Left ventricle myocardium inferior (tissue), 1 donor: ENCODE data around the gene IL2RA. TPM values are rescaled to one million over a fixed set of nuclear protein-coding genes. Genes with fewer than 3 reads are reported as not detected.
A peak's percentile ranks its signal among the peaks of the same experiment; 100 is the strongest.

Experiments used
- DNase-seq: peaks from one replicate; pipeline ENCODE4 v3.0.0-alpha.2; 2020
- H3K27ac ChIP-seq: fragments of 200-600 bp; replicated peaks from 2 replicates; pipeline ENCODE4 v1.8.0; 2021
- H3K27me3 ChIP-seq: fragments of 200-600 bp; 2 replicates; pipeline ENCODE4 v1.8.0; 2021; ENCODE audit warnings: low read depth
- H3K36me3 ChIP-seq: fragments of 200-600 bp; 2 replicates; pipeline ENCODE4 v1.8.0; 2021
- H3K4me1 ChIP-seq: fragments of 200-600 bp; 2 replicates; pipeline ENCODE4 v1.8.0; 2021
- H3K4me3 ChIP-seq: fragments of 200-600 bp; 2 replicates; pipeline ENCODE4 v1.8.0; 2021; ENCODE audit warnings: mild to moderate bottlenecking, moderate library complexity
- H3K9me3 ChIP-seq: fragments of 200-600 bp; replicated peaks from 2 replicates; pipeline ENCODE4 v1.8.0; 2021
- CTCF ChIP-seq: fragments of 200-600 bp; IDR thresholded peaks from 2 replicates; pipeline ENCODE4 v1.8.0; 2021; ENCODE audit warnings: antibody characterized with exemption, mild to moderate bottlenecking, borderline replicate concordance
- intact Hi-C: fragments of 100-400 bp; cut with micrococcal nuclease; formaldehyde crosslinking; loops from one replicate; pipeline ENCODE4 v1.11.0; 2022
- total RNA-seq: library from RNA; stranded (reverse); fragmentation: NEBNext Ultra II Directional; extraction: Animal tissue kit (Norgen Biotek cat#: 25700); gene quantifications from one replicate; pipeline ENCODE4 v1.2.1, GENCODE V29; 2021
- donor health status: DM: no; HTN: yes; CAD: no; lungs with severe emphysema.

IL2RA gene
- total RNA-seq, 1 donor from 2014 or later: 2.3 TPM

- no peaks in the 10 kb centered on the region for H3K9me3 ChIP-seq
Measured at GRCh38 chr10:6080417-6080973, 18.3 kb upstream of the IL2RA start.

DNA sequence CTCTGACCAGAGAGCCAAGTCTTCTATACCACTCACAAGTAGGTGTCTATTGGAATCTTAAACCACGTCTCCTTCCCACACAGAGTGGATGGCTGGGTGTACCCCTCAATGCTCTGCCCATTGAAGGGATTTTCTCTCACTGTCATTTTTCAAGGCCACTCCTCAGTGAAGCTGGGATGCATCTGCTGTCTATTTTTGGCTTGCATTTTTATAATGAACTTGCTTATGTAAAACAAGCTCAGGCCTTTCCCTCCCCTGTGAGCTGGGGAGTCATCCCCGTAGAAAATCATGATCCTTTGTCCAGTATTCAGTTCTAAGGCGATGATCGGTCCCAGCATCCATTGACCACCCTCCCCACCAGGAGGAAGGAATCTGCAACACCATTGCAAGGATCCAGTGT lies 16.9 kb upstream of the IL2RA start:
- DNase-seq: no peak
- intact Hi-C loops: no loop called here

More at GRCh38 chr10:6080417-6080973, 18.3 kb upstream of the IL2RA start:
- TF ChIP-seq CTCF: no peak
- Histone ChIP-seq H3K27me3 (peaks cover 23% of the 10 kb centered on the region), H3K27ac (no peak overlapping the region), H3K4me3 (no peak overlapping the region), H3K4me1 (peaks cover 20% of the 10 kb centered on the region), H3K36me3 (no peaks in the 10 kb centered on the region)
- intact Hi-C loops: no loop called here
- no peak for DNase-seq

GRCh38 chr10:6077071-6077675 lies 15.0 kb upstream of the IL2RA start:
- no peak for TF ChIP-seq CTCF
- no peak overlapping the region for H3K4me3 ChIP-seq
- peaks cover 10% of the 10 kb centered on the region for H3K27me3 ChIP-seq
- intact Hi-C loops: no loop called here
- no peaks in the 10 kb centered on the region for H3K36me3 ChIP-seq
- no peak for DNase-seq
- H3K4me1 ChIP-seq: peaks cover 3% of the 10 kb centered on the region
- H3K9me3 ChIP-seq: no peaks in the 10 kb centered on the region
- H3K27ac ChIP-seq: no peak overlapping the region

More for the DNA sequence above, 16.9 kb upstream of the IL2RA start:
- Histone ChIP-seq H3K36me3 (no peaks in the 10 kb centered on the region), H3K4me3 (no peak overlapping the region), H3K27me3 (peaks cover 20% of the 10 kb centered on the region), H3K27ac (no peak overlapping the region), H3K4me1 (peaks cover 18% of the 10 kb centered on the region), H3K9me3 (no peaks in the 10 kb centered on the region)
- TF ChIP-seq CTCF: no peak

GRCh38 chr10:6074489-6075301 lies 12.5 kb upstream of the IL2RA start:
- TF ChIP-seq CTCF: no peak
- H3K36me3 ChIP-seq: no peaks in the 10 kb centered on the region
- intact Hi-C loops: no loop called here
- H3K4me3 ChIP-seq: no peak overlapping the region
- H3K4me1 ChIP-seq: peaks cover 19% of the 10 kb centered on the region
- peaks cover 6% of the 10 kb centered on the region for H3K27me3 ChIP-seq
- no peak overlapping the region for H3K27ac ChIP-seq
- DNase-seq: no peak
- no peaks in the 10 kb centered on the region for H3K9me3 ChIP-seq

GRCh38 chr10:6072215-6072934 lies 10.2 kb upstream of the IL2RA start:
- H3K4me3 ChIP-seq: no peak overlapping the region
- no peaks in the 10 kb centered on the region for H3K36me3 ChIP-seq
- H3K27ac ChIP-seq: peak overlapping the region; percentile 79
- TF ChIP-seq CTCF: no peak
- peaks cover 4% of the 10 kb centered on the region for H3K27me3 ChIP-seq
- H3K9me3 ChIP-seq: no peaks in the 10 kb centered on the region
- peaks cover 22% of the 10 kb centered on the region for H3K4me1 ChIP-seq
- no peak for DNase-seq
- intact Hi-C loops: no loop called here
